ENCODE measurements around the gene MPHOSPH8.
A peak's percentile ranks its signal among the peaks of the same experiment; 100 is the strongest.

The MPHOSPH8 gene

GRCh38 chr13:19633479-19634255, at the start of gene MPHOSPH8:
TSS of gene MPHOSPH8 (plus strand) at chr13:19633659. CDS start at chr13:19633749, 90 bp downstream.
- peak; percentile 93 to 99 for DNase-seq

- DNase-seq, result peak in 1 of 2 experiments; percentile 13
Observed at GRCh38 chr13:19586904-19587634, 46.4 kb upstream of the MPHOSPH8 start.

- peak; percentile 64 to 75 for DNase-seq
Observed at GRCh38 chr13:19587635-19588300, 45.7 kb upstream of the MPHOSPH8 start.

GRCh38 chr13:19589312-19589711, 44.1 kb upstream of the MPHOSPH8 start:
- no peak for DNase-seq

GRCh38 chr13:19590423-19590822, 43.0 kb upstream of the MPHOSPH8 start:
- no peak for DNase-seq

- DNase-seq, result no peak
Observed at GRCh38 chr13:19591864-19592263, 41.6 kb upstream of the MPHOSPH8 start.

GRCh38 chr13:19592657-19593180, 40.7 kb upstream of the MPHOSPH8 start:
- no peak for DNase-seq

- DNase-seq, result no peak
Observed at GRCh38 chr13:19596086-19596485, 37.4 kb upstream of the MPHOSPH8 start.

GRCh38 chr13:19596960-19597361, 36.5 kb upstream of the MPHOSPH8 start:
- no peak for DNase-seq

- peak in 1 of 2 experiments; percentile 15 for DNase-seq
Observed at GRCh38 chr13:19597523-19597922, 35.9 kb upstream of the MPHOSPH8 start.

GRCh38 chr13:19601749-19602725, 31.4 kb upstream of the MPHOSPH8 start:
- DNase-seq, result peak; percentile 36 to 60

- no peak for DNase-seq
Observed at GRCh38 chr13:19604306-19604705, 29.2 kb upstream of the MPHOSPH8 start.

- DNase-seq, result no peak
Observed at GRCh38 chr13:19605161-19605955, 28.1 kb upstream of the MPHOSPH8 start.

- DNase-seq, result peak in 1 of 2 experiments; percentile 23
Observed at GRCh38 chr13:19606152-19606551, 27.3 kb upstream of the MPHOSPH8 start.

GRCh38 chr13:19606737-19607136, 26.7 kb upstream of the MPHOSPH8 start:
- no peak for DNase-seq

GRCh38 chr13:19607523-19608078, 25.9 kb upstream of the MPHOSPH8 start:
- DNase-seq, result no peak

- peak in 1 of 2 experiments; percentile 35 for DNase-seq
Observed at GRCh38 chr13:19618977-19619376, 14.5 kb upstream of the MPHOSPH8 start.

GRCh38 chr13:19622193-19622592, 11.3 kb upstream of the MPHOSPH8 start:
- no peak for DNase-seq

- no peak for DNase-seq
Observed at GRCh38 chr13:19624265-19624664, 9.2 kb upstream of the MPHOSPH8 start.

GRCh38 chr13:19632915-19633478, 462 bp upstream of the MPHOSPH8 start:
- DNase-seq, result no peak

All from NCI-H524 (cell line).